Activated CD4-positive, alpha-beta T cell treated with anti-CD3 and anti-CD28 coated beads, Interleukin-2, amount 50 U/mL, for 48 hours (primary cell): ENCODE data around the gene WFIKKN2.
"Not testable (repeated sequence)": the region's sequence is repeated elsewhere in the genome, so short reads cannot be mapped to it uniquely, and the experiment has no call there.

Experiments
- DNase-seq, 2 experiments: peaks; one replicate each; pipeline ENCODE4 v3.0.0-alpha.2; 2020

WFIKKN2 gene

DNA sequence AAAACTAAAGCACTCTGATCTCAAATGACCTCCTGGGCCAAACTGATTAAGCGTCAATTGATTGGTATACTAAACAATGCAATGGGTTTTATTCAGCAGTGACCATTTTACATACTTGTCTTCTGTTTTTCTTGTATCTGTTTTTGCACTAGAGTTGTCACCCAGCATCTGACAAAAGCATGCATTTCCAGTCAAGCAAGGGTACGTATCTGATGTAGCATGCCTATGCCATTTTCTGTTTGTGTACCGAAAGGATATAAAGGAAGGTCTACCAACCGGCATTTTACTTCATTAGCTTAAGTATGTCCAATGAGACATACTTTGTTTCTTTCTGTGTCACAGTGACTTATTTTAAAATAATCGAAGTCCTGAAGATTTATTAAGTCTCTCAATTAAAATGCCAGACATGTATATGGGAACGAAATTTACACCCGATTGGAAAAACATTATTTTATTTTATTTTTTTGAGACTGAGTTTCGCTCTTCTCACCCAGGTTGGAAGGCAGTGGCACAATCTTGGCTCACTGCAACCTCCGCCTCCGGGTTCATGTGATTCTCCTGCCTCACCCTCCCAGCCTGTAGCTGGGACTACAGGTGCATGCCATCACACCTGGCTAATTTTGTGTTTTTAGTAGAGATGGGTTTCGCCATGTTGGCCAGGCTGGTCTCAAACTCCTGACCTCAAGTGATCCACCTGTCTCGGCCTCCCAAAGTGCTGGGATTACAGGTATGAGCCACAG lies 23.3 kb downstream of the WFIKKN2 start:
- DNase-seq = no peak

DNA sequence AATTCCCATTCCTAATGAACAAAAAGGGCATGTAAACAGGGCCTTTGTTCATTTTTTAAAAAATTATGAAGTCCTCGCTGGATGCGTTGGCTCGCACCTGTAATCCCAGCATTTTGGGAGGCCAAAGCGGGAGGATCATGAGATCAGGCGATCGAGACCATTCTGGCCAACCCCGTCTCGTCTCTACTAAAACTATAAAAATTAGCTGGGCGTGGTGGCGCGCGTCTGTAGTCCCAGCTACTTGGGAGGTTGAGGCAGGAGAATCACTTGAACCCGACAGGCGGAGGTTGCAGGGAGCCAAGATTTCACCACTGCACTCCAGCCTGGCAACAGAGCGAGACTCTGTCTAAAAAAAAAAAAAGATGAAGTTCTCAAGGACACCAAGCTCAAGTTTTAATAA lies 24.3 kb downstream of the WFIKKN2 start:
- DNase-seq = not testable (repeated sequence)

DNA sequence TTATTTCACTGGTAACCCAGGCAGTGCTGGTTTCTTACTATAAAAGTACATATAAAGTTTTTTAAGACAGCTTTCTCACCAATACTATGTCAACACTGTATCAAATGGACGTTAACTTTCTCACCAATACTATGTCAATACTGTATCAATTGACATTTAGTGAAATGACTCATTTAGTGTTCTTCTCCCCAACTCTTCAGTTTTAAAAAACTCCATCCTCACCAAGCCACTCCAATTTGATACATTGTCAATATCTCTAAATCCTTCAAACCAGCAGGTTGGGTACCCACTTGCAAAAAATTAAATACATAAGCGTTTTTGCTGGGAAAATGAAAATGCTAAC lies 25.9 kb downstream of the WFIKKN2 start:
- DNase-seq = no peak

DNA sequence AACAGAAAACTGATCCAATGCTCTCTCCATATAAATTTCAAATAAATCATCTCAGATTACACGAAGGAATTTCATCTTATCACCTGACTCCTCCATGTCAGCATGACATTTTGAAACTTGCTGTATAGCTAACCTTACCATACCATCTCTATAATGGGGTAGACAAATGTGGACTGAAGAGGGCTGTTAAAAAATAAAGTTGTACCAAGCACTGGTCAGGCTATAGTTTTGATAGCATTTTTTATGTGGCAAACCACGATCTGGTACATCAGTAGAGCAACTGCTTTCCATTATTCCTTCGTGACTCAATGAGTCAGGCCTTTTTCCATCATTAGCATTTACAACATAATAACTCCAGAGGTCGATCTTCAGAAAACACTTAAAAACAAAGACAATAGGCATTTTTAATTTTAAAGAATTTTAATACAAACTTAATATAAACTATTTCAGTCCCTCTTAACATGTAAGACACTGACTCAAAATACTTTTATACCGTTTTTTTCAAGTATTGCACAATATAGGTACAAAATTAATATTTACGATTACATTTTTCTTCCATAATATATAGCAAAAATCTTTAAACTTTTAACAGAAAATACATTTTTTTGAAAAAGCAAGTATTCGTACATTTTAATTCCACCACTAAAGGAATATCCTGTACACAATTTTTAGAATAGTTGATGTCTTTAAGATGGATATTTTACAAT lies 26.6 kb downstream of the WFIKKN2 start:
- no peak for DNase-seq

DNA sequence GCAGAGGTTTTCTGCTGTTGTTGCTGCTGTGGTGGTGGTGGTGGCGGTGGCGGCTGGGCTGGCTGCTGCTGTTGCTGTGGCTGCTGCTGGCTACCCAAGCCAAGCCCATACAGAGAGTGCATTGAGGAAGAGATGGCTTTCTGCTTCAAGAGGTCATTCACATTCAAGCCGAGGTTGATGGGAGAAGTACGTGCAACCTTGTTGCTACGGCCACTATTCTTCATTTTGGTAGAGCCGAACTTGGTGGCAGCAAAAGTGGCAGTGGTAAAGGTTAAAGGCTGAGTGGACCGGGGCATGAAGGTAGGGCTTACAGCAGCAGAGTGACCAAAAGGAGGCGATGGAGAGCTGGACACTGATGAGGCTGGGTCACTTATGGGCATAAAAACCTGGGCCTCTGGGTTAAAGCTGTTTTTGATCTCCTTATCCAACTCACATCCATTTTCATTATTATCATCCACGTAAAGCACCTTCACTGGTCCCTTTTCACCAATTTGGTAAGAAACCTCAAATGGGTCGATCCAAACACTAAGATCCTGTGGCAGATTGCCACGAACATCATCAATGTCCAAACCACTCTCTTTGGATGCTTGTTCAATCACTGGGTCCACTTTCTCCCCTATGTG lies 27.9 kb downstream of the WFIKKN2 start:
- peak; percentile 56 to 66 for DNase-seq

DNA sequence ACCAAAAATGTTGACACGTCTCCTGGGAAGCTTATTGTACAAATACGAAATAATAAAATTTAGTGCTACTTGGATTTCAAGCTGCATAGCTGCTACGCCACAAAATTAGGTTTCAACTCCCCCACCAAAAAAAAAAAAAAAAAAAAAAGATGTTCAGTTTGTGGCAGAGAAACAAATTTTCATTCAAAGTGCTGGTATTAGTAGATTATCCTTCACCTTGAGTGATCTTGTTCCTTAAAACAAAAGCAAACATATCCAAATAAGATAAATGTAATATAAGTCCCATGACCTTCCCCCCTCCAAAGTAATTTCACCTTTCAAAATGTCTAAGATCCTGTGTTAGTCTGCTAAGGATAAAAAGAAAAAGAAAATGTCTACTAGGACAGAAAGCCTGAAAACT lies 28.5 kb downstream of the WFIKKN2 start:
- DNase-seq = no peak

DNA sequence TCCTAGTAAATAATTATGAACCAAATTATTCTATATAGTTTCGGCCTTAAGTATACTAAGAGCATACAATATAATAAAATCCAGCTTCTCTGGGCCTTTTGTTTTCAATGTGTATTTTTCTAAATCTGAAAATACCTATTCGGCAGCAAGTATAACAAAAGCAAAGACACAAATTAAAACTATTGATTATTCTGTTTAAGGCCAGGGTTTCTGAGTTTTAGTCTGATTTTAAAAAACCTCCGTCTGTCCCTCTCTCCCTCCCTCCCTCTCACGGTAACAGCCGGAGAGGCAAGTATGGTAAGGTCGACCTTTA lies 29.3 kb downstream of the WFIKKN2 start:
- peak in 1 of 2 experiments; percentile 24 for DNase-seq

DNA sequence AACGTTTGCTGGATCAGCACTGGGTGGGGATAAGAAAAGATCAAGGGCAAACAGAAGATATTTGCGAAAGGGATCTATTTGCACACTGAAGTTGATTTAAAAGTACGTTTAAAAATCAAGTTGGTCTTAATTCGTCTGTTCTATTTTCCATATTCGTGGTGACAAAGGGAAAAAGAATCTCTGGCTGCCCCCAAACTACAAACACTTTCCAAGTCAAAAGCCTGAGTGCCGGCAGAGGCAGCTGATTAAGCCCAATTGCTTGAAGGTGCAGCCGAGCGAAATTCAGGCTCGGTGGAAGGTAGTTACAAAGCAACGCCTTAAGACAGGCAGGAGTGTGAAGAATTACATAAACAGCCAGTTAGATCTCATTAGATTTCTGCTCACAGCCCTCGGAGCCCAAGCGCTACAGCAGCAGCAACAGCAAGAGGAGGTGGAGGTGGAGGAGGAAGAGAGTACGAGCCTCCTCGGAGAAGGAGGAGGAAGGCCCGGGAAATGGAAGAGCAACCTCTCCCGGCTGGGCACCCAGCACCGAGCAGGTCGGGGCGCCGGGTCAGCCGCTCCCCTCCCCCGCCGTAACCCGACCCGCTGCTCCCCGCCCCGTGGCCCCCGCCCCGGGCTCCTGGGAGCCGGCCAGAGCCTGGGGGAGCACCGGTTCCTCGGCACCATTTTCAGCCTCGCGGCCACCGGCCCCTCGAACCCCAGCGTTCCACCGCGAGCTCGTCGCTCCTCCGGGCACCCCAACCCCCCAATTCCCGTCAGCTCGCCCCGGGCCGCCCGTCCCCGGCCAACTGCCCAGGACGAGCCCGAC lies 29.9 kb downstream of the WFIKKN2 start:
- peak; percentile 41 to 54 for DNase-seq

DNA sequence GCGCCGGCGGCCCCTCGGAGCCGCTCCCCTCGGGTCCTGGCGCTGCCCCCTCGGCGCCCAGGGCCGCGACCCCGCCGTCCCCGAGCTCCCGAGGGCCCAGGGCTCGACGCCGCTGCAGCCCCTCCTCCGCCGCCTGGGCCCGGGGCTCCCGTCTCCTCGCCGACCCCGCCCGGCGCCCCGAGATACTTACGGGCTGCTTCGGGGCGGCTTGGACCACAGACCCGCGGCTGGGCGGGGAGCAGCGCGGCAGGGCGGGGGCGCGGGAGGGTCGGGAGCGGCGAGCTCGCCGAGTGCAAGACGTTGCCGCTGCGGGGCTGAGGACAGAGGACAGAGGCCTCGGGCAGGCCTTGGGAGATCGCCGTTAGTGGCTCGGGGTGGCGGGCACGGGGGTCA lies 30.5 kb downstream of the WFIKKN2 start:
- no peak for DNase-seq

DNA sequence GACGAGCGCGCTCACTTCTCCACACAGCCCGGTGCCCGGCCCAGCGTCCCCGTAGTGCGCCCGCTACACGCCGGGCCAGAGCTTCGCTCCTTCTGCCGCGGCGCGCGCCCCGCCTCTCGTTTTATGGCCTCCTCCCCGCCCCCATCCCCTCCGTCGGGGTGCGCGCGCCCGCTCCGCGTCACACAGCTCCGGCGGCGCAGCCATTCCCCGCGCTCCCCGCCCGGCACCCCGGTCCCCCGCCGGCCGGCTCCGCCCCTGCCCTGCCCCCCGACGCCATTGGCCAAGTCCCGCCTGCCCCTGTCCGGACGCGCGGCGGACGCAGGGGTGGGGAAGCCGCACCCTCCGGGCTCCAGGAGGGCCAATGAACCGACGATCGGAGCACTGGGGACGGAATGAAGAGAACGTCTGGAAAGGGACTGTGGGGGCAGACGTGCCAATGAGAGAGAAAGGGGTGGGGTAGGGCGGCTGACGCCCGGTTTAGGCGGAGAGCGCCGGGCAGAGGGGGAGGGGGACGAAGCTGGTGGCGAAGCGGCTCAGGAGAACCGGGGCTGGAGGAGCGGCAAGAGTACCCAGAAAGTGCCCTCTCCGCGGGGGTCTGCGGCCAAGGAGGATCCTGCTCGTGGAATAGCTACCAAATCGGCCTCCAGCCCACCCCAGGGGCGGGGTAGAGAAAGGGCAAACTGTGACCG lies 31.0 kb downstream of the WFIKKN2 start, which contains the start of gene TOB1:
TOB1 (minus strand) TSS at position 94 of the 689 bp plus-strand sequence. CDS start 2,337 bp downstream, outside the sequence.
- peak; percentile 96 to 97 for DNase-seq

DNA sequence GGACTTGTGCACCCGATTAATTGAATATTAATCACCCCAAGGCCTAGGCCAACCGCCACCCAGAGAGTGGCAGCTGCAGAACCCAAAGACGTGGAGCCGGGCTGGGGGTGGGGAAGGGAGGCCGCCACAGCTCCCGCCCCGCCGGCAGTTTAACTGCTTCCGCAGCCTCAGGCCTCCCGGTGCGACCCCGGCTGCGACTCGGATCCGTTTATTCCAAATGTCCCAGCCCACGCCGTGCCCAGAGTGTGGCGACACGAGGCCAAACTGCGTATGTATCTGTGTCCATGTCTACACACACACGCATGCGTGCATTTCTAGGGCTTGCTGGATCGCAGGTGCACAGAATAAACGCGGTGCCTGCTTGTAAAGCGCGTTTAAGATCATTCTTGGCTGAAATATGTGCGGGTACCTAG lies 31.6 kb downstream of the WFIKKN2 start:
- peak; percentile 64 to 68 for DNase-seq

DNA sequence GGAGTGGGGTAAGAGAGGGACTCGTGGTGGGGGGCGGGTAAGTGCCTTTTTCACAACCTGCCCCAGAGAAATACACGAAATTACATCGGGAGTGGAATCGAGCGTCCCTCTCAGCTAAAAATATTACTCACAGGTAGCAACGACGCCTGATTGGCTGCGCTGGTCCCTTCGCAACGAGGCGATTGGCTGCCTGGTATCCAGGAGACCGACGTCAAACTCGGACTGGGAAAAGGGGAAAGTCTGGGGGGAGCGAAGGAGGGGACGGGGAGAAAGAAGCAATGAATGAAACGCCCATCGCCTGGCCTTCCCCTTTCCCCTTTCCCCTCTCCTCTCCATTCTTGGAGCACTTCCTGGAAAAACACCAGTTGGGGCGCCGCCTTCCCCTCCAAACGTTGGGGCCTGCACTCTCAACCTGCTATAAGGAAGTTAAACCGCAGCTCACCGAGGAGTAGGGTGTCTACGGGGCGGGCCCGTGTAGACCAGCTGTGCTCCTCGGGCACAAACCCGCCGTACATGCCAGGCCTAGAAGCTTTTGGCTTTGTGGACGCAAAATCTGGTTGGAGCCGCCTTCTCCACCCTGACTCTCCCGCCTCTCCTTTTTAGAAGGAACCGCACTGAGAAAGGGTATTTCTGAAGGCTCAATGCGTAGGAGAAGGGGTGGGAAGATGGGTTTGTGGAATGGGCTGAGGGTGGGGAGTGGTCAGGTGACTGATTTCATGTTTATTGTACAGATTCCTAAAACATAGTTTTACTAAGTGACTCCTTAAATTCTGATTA lies 32.2 kb downstream of the WFIKKN2 start:
- peak; percentile 83 to 89 for DNase-seq

DNA sequence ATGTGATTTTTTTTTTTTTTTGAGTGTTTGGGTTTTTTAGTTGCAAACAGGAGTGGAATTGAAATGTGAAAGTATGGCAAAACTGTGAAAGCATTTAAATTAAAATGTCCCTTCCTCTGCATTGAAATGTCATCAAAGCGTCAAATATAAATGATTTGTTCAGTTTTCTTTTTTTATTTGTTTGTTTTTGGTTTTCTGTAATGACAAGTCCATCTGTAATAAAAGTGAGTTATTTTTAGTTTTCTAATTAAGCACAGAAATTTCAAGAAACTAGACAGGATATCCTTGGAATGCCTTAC lies 32.7 kb downstream of the WFIKKN2 start:
- DNase-seq = no peak

DNA sequence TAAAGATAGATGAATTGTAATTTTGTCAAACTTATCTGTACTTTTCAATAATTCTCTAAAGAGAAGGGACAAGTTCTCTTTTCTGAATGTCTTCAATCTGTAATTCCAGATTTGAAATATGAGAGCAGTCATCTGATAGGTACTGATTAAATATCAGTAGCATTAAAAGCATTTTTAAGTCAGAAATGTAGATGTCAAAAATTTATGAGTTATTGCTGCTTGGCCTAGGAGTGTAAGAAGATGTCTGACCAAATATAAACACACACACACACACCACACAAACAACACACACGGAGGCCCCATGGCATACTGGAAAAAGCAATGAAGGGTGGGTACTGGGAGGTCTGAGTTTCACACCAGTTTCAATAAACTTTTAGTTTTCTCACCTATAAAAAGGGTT lies 33.2 kb downstream of the WFIKKN2 start:
- DNase-seq = no peak

DNA sequence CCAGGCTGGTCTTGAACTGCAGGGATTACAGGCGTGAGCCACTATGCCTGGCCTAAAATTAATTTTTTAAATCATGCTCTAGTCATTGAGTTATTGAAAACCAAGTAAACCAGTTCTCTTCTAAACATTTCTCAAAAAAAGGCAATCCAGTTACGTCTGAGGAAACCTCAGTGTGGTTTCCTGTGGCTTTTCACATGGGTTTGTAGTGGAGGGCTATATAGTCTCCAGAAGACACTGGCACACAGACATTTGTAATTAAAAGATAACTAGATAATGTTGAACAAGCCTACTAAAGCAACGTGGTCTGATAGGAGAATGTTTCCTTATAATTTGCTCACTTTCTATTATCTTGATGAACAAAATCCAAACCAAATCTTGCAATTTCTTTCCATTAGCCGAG lies 36.0 kb downstream of the WFIKKN2 start:
- DNase-seq = no peak

DNA sequence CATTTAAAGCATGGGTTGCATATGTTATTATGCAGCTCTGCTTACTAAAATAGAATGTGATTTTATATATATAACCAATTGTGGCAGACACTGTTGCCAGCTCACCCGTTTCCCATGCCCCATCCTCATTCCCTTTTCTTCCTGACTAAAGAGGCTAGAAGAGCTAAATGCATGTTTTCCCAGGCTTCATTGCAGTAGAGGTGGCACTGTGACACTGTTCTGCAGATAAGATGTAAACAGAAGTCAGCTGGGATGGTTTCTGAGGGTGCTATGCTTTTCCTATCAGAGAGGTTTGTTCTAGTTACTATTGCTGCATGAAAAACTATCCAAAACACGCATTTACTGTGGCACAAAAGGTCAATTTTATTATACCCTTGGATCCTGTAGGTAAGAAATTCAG lies 36.5 kb downstream of the WFIKKN2 start:
- no peak for DNase-seq

DNA sequence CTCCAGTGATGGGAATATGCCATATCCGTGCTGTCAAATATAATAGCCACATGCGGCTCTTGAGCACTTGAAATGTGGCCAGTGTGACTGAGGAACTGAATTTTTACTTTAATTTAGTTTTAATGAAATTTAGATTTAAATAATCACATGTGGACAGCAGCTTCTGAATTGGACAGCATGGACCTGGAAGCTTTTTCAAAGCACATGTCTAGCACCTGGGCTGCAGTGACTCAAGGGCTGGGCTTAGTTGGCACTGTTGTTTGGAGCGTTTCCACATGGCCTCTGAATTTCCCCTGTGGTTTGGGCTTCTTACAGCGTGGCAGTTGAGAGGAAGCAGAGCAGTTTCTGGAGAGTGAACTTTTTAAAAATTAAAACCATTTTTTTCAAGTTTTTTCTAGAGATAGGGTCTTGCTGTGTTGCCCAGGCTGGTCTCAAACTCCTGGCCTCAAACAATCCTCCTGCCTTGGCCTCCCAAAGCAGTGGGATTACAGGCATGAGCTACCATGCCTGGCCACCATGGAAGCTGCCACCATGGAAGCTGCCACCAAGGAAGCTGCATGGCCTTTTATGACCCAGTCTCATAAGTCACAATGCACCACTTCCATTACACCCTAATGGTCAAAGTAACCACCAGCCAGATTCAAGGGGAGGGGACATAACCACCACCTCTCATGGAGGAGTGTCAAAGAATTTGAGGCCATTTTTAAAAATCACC lies 37.5 kb downstream of the WFIKKN2 start:
- peak; percentile 50 to 61 for DNase-seq

DNA sequence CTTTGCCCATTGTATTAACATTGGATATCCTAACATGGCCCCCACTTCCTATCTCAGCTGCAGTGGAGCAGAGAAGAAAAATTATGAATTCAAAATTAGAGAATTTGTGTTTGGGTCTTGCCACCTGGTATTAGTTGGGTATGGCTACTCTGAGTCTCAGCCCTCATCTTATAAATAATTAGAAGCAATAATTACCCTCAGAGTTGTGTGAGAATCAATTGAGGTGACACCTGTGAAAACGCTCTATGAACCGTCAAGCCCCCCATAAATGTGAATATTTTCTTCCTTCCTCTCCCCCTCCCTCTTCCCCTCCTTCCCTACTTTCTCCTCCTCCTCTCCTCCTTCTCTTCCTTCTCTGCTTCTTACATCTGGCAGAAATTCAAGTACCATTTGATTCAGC lies 39.7 kb downstream of the WFIKKN2 start:
- DNase-seq = no peak

DNA sequence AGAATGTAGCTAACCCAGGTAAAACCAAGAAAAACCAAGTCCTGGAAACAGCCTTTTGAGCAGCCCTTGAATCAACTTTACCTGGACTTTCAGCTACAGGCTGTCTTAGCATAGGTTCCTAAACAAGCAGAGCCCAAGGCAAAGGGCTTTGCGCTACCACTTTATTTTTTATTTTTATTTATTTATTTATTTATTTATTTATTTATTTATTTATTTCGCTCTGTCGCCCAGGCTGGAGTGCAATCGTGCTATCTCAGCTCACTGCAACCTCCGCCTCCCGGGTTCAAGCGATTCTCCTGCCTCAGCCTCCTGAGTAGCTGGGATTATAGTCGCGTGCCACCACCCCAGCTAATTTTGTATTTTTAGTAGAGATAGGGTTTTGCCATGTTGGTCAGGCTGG lies 41.7 kb downstream of the WFIKKN2 start:
- not testable (repeated sequence) for DNase-seq

DNA sequence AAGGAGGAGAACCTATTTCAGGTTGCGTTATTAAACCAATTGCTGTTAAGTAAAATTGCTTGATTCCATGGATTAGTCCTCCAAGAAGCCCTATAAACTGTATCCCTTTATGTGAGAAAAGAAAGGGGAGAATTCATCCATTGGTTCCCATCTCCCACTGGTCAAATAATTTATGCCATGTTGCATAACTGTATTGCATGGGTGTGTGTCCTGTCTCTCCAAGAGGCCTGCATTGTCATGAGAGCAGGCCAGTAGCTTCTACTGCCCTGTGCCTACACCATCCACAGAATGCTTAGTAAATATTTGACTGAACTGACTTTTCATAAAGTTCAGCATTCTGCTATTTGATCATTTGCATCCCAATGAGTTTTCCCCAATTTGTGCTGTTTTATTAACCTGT lies 42.5 kb downstream of the WFIKKN2 start:
- no peak for DNase-seq

DNA sequence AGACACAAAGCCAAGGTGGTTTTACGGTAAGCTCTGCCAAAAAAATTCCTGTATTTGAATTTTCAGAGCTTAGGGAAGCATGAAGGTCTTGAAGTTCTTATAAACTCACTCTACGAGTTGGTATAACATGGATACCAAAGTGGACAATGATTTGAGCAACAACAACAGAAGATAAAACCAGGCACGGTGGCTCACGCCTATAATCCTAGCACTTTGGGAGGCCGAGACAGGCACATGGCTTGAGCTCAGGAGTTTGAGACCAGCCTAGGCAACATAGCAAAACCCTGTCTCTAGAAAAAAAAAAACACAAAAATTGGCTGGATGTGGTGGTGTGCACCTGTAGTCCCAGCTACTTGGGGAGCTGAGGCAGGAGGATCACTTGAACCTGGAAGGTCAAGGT lies 43.7 kb downstream of the WFIKKN2 start:
- DNase-seq = no peak

DNA sequence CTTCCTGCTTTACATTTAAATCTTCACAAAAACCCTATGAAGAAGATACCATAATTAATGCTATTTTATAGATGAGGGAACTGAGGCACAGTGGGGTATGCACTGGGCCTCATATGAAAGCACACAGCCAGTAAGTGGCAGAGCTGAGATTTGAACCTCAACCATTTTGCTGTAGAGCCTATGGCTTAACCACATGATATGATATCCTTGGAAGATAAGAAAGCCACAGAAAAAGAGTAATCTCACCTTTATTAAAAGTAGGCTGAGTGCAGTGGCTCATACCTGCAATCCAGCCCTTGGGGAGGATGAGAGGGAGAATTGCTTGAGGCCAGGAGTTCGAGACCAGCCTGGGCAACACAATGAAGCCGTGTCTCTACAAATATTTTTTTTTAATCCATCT lies 45.8 kb downstream of the WFIKKN2 start:
- no peak for DNase-seq
